Hematopoietic multipotent progenitor cell treated with erythropoietin and hydrocortisone succinate and interleukin-3 and kit ligand, for 15 days (in vitro differentiated cells): Measurements from ENCODE around the gene LIN28B.
"Not testable (repeated sequence)": the region's sequence is repeated elsewhere in the genome, so short reads cannot be mapped to it uniquely, and the experiment has no call there.

Experiments used
- DNase-seq: peaks from one replicate; pipeline ENCODE4 v3.0.0-alpha.2; 2015; ENCODE audit warnings: low spot score

LIN28B gene

GRCh38 chr6:105067329-105067728, 110.4 kb downstream of the LIN28B start:
- no peak for DNase-seq

- DNase-seq: no peak
These were observed 111.5 kb downstream of the LIN28B start for GRCh38 chr6:105068407-105068806.

GRCh38 chr6:105069821-105070445, 113.0 kb downstream of the LIN28B start:
- DNase-seq: no peak

DNA sequence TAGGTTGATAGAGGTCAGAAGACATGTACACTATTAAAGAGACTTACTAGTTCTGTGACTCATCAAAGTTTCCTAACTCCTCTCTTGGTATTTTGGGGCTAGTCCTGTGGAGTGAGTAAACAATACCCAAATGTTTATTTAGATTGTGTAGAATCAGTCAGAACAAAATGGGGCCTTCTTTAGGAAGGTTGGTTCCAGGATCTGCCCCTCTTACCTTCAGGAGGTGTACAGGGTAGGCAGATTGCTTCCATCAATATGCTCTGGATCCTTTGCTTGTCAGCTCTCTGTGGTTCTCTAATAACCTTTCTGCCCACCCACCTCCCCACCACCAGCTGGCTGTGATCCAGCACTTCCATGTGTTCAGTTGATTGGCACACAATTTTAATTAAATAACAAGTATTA, 115.9 kb downstream of the LIN28B start:
- no peak for DNase-seq

DNA sequence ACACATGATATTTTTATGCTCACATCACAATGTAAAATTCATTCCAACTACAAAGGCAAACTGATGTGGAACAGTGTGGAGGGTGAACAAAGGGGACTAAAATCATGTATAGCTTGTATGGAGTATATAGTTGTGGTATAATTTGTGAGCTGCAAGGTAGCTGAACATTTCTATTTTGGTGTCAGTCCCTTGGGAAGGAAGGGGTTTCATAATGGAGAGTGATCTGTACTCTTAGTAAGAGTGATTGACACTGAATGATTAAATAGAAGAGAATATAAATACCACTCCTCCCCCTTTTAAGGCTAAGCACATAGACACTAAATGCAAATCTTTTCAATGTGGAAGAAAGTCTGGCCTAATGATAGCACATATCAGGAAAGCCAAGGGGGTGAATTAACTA, 118.3 kb downstream of the LIN28B start:
- no peak for DNase-seq

- not testable (repeated sequence) for DNase-seq
These were observed 119.5 kb downstream of the LIN28B start for GRCh38 chr6:105076418-105076817.

DNA sequence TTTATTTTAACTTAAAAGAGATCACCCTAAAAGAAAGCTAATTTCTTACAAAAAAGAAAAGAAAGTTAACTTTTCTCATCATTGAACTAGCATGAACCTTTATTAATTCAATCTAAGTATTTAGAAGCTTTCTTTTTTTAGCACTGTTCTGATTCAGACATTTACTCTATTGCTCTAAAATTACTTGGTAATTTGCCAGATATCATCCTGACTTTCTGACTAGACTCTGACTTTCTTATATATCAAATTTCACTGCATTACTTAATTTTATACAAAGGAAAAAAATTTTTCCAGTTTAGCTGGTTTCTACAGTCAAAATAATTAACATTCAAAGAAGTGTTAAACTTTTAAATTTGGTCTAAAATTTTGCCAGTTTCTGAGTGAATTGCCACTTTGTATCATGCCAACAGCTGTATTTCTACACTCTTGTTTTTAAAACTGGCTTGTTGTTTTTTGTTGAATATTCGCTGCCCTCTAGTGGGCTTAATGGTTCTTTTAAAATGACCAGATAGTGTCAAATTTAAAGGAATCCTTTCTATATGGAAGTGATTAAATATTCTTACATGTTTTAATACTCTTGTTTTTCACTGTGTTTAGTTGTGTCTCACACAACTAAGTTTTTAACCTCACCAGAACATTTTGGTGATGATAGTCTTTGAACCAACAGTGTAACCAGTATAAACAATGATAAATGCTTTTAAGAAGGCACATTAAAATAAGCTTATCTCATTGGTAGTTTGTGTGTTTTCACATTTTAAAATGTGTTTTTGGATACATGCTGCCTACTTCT, 120.9 kb downstream of the LIN28B start:
- no peak for DNase-seq

DNA sequence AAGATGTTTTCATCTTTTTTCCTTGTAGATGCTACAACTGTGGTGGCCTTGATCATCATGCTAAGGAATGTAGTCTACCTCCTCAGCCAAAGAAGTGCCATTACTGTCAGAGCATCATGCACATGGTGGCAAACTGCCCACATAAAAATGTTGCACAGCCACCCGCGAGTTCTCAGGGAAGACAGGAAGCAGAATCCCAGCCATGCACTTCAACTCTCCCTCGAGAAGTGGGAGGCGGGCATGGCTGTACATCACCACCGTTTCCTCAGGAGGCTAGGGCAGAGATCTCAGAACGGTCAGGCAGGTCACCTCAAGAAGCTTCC, 121.4 kb downstream of the LIN28B start:
- no peak for DNase-seq

DNA sequence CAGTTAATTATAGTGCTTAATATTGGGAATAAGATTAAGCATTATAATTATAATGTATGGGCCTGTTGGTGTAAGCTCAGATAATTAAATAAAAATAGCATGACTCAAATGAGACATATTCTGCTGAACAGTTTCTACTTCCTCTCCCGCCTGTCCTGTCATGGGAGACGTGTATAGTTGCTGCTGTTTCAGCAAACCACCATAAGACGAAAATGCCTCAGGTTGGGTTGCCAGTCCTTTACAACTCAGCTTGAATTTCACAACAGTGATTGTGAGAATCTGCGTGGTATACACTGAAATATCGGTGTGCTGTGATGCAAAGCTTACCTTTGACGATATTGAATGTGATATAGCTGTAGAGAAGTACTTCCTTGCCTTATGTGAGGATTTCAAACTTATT, 123.4 kb downstream of the LIN28B start:
- DNase-seq: no peak

DNA sequence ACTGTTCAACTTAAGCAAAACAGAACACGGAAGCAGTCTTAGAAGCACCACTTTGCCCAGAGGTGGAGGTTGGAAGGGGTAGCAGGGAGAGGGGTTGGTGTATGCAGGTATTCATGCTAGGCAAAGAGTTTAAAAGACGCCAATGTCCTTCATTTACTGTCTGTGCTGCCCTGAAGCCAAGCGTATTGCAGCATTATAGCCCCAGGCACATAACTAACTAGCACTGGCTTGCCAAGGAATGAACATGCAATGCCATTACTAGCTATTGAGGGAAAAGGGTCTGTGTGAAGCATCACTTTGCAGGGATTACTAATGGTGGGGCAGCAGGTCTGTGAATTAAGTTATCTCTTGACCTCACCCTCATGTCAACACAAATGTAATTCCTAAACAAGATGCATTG, 124.8 kb downstream of the LIN28B start:
- not testable (repeated sequence) for DNase-seq

- DNase-seq: peak; percentile 24
These were observed 130.8 kb downstream of the LIN28B start for GRCh38 chr6:105087571-105088211.

DNA sequence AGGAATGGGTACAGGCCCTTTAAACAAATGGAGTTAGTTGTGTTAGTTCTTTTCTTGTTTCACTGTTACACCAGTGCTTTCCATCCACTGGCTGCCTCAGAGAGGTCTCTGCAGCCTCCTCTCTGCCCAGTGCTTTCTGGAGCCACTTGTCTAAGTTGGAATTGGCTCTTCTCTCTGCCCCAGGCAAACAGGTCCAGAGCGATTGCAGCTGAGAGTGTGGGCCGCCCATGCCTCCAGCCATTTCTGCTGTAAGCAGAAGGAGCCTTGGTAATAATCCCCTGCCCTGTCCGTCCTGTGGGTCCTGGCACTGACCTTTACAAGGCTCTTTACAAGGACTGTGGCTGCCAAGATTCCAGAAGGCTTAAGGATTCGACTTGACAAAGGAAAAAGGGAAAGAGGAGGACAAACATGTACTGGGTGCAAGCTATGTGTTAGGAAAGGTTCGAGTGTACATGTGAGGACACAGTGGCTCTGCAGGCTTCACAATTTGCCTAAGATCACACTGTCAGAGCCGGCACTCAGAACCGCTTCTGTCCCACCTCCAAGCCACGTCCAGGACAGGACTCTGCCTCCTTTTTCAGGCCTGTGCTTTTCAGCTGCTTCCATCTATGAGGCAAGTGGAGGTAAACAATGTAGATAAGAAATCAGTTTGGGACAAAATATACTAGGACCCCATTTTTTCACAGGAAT, 134.4 kb downstream of the LIN28B start:
- DNase-seq: no peak

- DNase-seq: no peak
These were observed 137.3 kb downstream of the LIN28B start for GRCh38 chr6:105094133-105094640.

DNA sequence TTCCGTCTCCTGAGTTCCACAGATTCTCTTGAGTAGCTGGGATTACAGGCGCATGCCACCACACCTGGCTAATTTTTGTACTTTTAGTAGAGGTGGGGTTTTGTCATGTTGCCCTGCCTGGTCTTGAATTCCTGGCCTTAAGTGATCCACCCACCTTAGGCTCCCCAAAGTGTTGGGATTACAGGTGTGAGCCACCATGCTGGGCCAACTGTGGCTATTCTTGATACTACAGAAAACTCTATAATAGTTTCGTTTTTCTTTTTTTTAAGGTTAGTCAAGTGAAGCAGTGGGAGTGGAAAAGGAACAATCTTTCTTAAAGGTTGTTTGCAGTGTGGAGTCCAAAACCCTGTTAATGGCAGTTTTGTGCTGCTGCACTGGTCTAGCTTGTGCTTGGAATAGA, 138.2 kb downstream of the LIN28B start:
- DNase-seq: no peak

DNA sequence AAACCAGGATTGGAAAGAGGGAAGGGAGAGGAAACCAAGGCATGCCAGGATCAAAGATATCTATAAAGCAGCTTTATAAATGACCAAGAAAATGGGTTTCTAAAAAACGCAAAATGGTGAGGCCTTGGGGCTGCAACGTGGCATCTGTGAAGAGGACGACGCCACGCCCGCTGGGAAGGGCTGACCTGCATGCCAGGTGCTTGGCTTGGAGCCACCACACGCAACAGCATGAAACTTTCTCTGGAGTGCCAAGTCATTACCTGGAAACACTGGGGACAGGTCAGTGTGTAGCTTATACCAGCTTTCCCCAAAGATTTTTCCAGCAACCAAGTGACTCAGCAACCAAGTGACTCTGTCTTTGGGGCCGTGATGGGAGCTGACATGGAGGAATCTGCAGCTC, 140.4 kb downstream of the LIN28B start:
- no peak for DNase-seq

- no peak for DNase-seq
These were observed 142.5 kb downstream of the LIN28B start for GRCh38 chr6:105099371-105099770.

- DNase-seq: no peak
These were observed 145.3 kb downstream of the LIN28B start for GRCh38 chr6:105102186-105102585.

DNA sequence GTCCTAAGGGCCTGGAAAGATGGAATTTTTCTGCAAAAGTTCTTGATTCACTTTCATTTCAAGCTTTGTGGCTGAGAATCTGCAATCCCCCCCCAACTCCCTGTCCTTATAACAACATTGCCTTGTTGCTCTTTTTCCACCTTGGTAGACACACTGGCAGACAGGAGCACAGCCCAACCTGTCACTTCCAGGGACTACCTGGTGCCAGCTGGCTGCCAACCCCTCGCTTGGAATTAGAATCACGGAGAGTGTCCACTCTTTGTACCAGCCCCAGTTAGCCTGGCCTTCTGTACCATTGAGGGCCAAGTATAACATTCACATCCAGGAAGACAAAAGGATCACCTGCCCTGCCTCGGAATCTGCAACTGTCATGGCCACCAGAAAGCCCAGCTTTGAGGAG, 148.2 kb downstream of the LIN28B start:
- no peak for DNase-seq

GRCh38 chr6:105106260-105106659, 149.4 kb downstream of the LIN28B start:
- DNase-seq: no peak

DNA sequence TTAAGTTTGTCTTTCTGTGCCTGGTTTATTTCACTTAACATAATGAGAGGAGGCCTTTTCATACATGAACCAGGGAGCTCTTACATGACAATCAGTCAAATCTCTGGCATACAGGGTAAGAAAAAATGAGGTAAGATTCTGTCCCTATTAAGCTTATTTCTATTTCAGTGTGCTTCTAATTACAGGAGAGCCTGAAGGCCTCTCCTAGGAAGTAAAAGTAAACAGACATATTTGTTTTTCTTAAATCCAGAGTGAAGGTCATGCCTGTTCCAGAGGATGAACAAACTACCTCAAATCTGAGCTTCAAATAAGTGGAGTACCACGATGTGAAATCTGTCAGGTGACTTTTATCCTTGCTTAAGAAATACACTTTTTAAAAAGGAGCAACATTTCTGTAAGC, 150.3 kb downstream of the LIN28B start:
- DNase-seq: no peak

DNA sequence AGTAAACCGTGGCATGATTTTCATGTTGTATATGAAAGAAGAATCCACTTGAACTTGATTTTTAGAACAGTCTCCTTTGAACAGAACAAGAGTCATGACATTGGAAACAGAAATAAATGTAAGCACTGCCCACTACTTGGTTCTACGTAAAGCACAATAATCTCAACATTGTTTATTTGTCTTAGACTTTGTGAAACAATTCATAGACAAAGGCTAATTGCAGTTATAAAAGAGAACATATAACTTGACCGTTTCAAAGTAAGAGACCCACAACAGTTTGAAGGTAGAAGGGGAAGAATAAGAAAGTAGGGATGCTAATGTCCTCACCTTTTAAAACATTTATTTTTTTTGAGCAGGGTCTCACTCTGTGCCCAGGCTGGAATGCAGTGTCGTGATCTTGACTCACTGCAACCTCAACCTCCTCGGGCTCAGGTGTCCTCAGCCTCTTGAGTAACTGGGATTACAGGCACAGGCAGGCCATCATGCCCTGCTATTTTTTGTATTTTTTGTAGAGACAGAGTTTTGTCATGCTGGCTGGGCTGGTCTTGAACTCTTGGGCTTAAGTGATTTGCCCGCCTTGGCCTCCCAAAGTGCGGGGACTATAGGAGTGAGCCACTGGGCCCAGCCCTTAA, 151.8 kb downstream of the LIN28B start:
- DNase-seq: no peak
